ENCODE results near the gene BIN1. TPM values are rescaled to one million over a fixed set of nuclear protein-coding genes. Genes with fewer than 3 reads are reported as not detected.

BIN1 gene
- total RNA-seq, 4 donors from 2014 or later = 49.2 to 68.3 (median 64.2) TPM

DNA sequence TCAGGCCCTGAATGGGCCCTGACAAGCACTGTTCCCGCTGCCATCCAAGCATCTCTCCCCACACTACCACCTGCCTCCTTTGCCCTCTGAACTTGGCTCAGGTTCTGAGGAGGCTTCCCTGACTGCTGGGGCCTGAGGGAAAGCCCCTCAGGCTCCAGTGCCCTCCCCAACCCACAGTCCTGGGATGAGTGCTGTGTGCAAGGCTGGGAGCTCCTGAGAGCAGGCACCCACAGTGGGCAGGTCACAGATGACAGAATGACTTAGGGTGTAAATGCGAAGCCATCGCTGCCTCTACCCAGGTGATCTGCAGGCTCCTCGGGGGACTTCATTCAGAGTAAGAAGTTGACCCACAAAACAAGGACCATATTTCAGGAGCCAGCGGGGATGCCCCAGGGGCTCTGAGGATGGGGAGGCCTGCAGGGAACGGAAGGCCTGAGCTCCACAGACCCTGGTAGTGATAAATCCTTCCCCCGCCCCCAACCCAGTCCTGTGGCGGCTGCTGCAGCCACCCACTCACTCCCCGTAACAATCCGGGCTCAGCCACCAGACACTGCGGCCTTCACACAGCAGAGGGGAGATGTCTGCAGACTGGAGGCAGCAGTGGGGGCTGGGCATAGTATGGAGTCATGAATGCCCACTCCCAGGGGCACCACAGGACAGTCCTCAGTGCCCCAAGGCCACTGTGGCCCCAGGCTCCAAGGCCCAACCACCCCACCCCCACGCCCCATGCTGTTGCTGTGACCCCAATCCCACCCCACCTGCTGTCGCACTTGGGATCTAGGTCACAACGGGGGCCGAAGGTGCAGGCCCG is 8.9 kb downstream of the BIN1 start:
- H3K36me3 ChIP-seq = no peaks in the 10 kb centered on the region
- 76 to 87% methylated on average over 8 to 10 of the region's 16 CpGs for WGBS, 2 donors
- intact Hi-C loops (cut with DNase I) = no loop called here
- no peak for DNase-seq
- no peak for TF ChIP-seq POLR2A (IDR thresholded peaks at IDR 0.05)
- TF ChIP-seq, protein P1, sequence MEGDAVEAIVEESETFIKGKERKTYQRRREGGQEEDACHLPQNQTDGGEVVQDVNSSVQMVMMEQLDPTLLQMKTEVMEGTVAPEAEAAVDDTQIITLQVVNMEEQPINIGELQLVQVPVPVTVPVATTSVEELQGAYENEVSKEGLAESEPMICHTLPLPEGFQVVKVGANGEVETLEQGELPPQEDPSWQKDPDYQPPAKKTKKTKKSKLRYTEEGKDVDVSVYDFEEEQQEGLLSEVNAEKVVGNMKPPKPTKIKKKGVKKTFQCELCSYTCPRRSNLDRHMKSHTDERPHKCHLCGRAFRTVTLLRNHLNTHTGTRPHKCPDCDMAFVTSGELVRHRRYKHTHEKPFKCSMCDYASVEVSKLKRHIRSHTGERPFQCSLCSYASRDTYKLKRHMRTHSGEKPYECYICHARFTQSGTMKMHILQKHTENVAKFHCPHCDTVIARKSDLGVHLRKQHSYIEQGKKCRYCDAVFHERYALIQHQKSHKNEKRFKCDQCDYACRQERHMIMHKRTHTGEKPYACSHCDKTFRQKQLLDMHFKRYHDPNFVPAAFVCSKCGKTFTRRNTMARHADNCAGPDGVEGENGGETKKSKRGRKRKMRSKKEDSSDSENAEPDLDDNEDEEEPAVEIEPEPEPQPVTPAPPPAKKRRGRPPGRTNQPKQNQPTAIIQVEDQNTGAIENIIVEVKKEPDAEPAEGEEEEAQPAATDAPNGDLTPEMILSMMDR (IDR thresholded peaks at IDR 0.05) = no peak
- H3K9me3 ChIP-seq = no peaks in the 10 kb centered on the region
- no peaks in the 10 kb centered on the region for H3K27me3 ChIP-seq
- H3K4me1 ChIP-seq = peaks cover 30 to 47% of the 10 kb centered on the region in 2 donors
- no peak overlapping the region for H3K4me3 ChIP-seq (replicated peaks in 1 of 3)
- no peak overlapping the region for H3K27ac ChIP-seq

DNA sequence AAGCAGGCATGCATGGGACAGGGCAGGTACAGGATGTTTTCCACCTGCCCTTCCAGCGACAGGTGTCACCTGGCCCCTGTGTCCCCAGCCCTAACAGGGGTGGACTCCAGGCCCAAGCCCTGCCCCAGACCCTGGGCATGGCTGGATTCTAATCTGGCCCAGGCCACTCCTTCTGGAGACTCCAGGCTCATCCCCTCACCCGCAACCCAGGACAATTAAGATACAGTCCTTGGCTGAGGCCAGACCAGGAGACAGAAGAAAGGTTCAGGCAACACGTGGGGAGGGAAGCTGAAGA is 9.5 kb downstream of the BIN1 start:
- intact Hi-C loops (cut with DNase I) = no loop called here
- WGBS, 2 donors = 81 to 86% methylated on average over 2 to 3 of the region's 3 CpGs
- no peak for DNase-seq
- no peak for TF ChIP-seq POLR2A (IDR thresholded peaks at IDR 0.05)
- TF ChIP-seq, protein P1 (IDR thresholded peaks at IDR 0.05) = no peak
- H3K27me3 ChIP-seq = no peaks in the 10 kb centered on the region
- H3K9me3 ChIP-seq = no peaks in the 10 kb centered on the region
- H3K4me3 ChIP-seq (replicated peaks in 1 of 3) = no peak overlapping the region
- H3K4me1 ChIP-seq = peaks cover 32 to 53% of the 10 kb centered on the region in 2 donors
- H3K27ac ChIP-seq = no peak overlapping the region
- no peaks in the 10 kb centered on the region for H3K36me3 ChIP-seq

DNA sequence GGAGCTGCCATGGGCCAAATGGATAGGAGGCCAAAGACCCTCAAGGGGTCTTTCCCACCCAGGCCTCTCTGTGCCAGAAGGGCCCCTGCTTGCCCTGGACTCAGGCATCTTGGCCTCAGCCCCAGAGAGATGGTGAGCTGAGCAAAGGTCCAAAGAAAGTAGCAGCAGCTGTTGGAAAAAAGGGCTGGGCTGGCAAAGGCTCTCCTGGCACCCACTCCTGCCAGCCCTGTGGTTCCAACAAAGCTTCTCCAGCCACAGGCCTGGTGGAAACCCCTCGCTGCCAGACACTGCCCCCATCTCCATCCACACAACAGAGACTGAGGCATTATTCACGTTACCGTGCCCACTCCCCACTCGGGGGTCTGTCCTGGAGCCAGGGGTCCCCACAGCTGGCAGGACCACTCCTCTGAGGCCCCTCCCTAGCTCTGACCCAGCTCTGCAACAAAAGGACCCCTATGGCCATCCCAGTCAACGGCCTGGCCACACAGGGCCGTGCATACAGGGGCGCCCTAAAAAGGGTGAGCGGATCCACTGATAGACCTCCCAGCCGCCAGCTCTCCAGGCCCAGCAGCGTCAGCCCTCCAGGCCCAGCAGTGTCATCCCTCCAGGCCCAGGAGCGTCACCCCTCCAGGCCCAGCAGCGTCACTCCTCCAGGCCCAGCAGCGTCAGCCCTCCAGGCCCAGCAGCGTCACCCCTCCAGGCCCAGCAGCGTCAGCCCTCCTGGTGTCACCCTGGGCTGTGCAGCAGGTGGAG is 10.1 kb downstream of the BIN1 start:
- intact Hi-C loops (cut with DNase I) = no loop called here
- no peak for DNase-seq
- no peaks in the 10 kb centered on the region for H3K27me3 ChIP-seq
- peaks cover 32 to 53% of the 10 kb centered on the region in 2 donors for H3K4me1 ChIP-seq
- no peaks in the 10 kb centered on the region for H3K36me3 ChIP-seq
- H3K9me3 ChIP-seq = no peaks in the 10 kb centered on the region
- peak overlapping the region in 1 of 3 donors; percentile 95 for H3K27ac ChIP-seq
- no peak overlapping the region for H3K4me3 ChIP-seq (replicated peaks in 1 of 3)
- 60 to 71% methylated on average over 4 to 8 of the region's 15 CpGs for WGBS, 2 donors
- TF ChIP-seq, protein P1 (IDR thresholded peaks at IDR 0.05) = no peak

DNA sequence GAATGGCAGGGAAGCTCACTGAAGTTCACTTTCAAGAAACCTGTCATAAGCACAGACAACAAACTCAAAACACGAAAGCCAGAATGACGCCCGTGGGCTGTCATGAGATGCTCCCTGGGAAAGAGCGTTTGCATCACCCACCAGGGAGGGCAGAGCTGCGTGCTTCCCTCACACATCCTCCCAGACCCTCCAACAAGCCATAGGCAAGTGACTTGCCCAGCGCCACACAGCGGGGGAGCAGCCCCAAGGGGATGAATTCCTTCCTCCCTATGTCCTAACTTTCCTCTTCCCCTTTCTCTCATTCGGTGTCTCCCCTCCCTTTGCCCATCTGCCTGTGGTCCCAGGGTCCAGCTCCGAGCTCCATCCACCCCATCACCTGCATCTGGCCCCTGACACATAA is 10.7 kb downstream of the BIN1 start:
- DNase-seq = no peak
- Histone ChIP-seq H3K4me1 (peaks cover 32 to 53% of the 10 kb centered on the region in 2 donors), H3K9me3 (no peaks in the 10 kb centered on the region), H3K36me3 (no peaks in the 10 kb centered on the region), H3K27ac (peak overlapping the region in 2 of 3 donors; percentile 92 to 95), H3K27me3 (no peaks in the 10 kb centered on the region), H3K4me3 (replicated peaks in 1 of 3) (no peak overlapping the region)
- intact Hi-C loops (cut with DNase I) = no loop called here
- WGBS, 2 donors = 90 to 93% methylated on average over 7 to 9 of the region's 9 CpGs
- TF ChIP-seq POLR2A (IDR thresholded peaks at IDR 0.05) = no peak
- TF ChIP-seq, protein P1 (IDR thresholded peaks at IDR 0.05) = no peak

DNA sequence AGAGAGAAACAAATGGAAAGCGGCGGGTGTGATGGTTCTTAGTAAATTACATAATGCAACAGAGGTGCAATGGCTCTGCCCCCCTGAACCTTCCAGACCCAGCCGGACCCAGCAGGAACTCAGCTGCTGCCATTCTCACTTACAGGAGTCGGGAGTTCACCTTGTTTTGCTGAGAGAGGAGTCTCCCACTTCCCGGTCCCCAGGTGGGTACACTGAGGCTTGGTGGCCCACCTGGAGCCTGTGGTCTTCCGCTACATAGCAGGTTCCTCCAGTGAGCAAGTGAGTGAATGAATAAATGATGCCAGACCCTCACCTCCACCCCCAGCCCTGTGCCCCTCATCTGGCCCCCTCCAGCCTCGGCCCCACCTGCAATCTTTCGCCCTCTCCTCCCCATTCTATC is 11.2 kb downstream of the BIN1 start:
- intact Hi-C loops (cut with DNase I) = no loop called here
- no peak for DNase-seq
- peak overlapping the region; percentile 92 to 95 (median 95) for H3K27ac ChIP-seq

More for the DNA sequence above, 11.2 kb downstream of the BIN1 start:
- Histone ChIP-seq H3K36me3 (no peaks in the 10 kb centered on the region), H3K4me3 (replicated peaks in 1 of 3) (no peak overlapping the region), H3K9me3 (no peaks in the 10 kb centered on the region), H3K27me3 (no peaks in the 10 kb centered on the region), H3K4me1 (peaks cover 32 to 53% of the 10 kb centered on the region in 2 donors)
- TF ChIP-seq, protein P1 (IDR thresholded peaks at IDR 0.05) = no peak
- no peak for TF ChIP-seq POLR2A (IDR thresholded peaks at IDR 0.05)
- 89 to 91% methylated on average over 8 of the region's 8 CpGs for WGBS, 2 donors

Measured in thyroid gland (tissue), 4 donors.